Stimulated activated CD8-positive, alpha-beta memory T cell treated with anti-CD3 and anti-CD28 coated beads, Interleukin-2, amount 100 ng/mL, for 48 hours (primary cell): ENCODE measurements around the gene IQSEC1.

Source experiments
- DNase-seq, 2 donors: peaks; one replicate each; pipeline ENCODE4 v3.0.0-alpha.2; 2020; ENCODE audit warnings: low read depth in 2 of 2

IQSEC1 gene

DNA sequence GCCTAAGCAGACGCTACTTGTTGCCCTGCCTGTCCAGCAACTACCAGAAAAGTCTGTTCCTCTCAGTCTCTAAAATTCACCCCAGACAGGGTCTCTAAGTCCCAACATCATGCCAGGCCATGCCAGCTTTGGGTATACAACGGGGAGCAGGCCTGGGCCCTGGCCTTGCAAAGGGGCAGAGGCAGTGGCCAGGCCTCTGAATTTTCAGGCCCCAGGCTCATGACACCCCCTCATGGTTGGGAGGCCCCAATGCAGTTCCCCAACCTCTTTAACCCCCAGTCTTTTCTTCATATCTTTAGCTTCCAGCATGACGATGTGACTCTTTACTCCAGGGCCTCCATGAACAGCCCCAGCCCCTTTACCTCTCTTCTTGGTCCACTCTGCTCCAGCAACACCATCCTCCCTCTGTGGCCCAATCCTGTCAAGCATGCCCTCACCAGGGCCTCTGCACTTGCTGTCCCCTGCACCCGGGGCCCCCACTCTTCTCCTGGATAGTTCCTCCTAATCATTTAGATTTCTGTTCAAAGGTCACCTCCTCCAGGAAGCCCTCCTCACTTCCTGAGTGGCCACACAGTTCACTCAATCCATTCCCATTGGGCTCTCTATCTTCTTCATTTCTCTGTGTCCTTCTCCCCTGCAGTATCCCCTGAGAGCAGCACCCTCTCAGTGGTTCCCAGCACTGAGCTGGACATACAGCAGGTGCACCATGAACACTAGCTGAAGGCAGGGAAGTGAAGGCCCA is 4.8 kb downstream of the IQSEC1 start:
- no peak for DNase-seq

DNA sequence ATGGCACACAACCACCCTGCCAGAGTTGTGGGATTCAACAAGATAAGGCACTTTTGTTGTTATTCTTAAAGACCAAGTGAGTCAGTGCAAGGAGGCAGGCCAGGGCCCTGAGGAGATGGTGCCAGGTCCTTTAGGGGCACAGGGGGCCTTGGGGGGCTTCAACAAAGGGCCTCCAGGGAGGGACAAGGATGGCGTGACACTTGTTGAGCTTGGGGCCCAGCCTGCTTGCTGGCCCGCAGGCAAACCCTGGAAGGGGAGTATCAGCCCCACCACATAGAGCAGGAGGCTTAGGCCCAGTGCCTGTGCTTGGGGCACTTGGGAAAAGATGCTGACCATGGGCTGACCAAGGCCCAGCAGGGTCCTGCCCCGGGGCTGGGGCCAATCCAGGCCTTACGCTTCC is 5.5 kb downstream of the IQSEC1 start:
- DNase-seq: no peak

DNA sequence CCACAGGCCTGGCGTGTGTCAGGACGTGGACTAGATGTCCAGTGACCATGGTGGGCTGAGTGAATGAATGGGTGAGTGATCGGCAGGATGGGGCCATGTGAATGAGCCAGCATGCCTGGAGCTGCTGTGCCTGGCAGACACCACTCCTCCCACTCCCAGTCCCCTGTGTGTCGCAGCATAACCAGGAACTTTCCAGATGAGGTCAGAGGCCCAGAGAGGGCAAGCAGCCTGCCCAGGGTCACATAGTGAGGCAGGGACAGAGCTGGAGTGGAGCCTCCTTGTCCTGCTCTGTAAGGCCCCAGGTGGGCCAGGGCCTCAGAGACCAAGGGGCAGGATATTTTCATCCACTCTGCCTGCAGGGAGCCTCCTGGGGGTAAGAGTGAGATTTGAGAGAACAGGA is 6.4 kb downstream of the IQSEC1 start:
- no peak for DNase-seq

DNA sequence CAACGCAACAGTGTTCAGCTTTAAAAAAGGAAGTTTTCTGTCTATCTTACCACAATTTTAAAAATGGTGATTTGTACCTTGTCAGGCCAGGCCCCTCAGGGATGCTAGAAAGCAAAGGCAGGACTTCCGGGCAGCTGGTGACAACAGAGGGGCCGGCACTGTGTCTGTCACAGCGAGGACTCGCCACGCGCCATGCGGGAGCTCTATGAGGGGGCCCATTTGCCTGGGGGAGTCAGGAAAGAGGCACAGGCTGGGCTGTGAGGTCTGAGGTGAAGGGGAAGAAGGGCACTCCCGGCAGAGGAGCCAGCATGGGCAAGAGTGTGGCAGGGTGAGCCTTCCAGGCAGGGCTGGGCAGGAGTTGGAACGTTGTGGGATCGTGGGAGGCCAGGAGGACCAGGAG is 7.0 kb downstream of the IQSEC1 start:
- DNase-seq: no peak

DNA sequence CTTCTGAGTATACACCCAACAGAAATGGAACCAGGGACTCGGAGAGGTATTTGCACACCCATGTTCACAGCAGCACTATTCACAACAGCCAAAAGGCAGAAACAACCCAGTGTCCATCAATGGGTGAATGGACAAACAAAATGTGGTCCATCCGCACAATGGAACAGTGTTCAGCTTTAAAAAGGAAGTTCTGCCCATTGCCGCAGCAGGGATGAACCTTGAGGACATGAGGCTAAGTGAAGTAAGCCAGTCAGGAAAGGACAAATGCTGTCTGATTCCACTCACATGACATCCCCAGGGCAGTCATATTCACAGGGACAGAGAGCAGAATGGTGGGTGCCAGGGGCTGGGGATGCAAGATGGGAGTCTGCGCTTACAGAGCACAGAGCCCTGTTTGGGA is 7.5 kb downstream of the IQSEC1 start:
- no peak for DNase-seq

DNA sequence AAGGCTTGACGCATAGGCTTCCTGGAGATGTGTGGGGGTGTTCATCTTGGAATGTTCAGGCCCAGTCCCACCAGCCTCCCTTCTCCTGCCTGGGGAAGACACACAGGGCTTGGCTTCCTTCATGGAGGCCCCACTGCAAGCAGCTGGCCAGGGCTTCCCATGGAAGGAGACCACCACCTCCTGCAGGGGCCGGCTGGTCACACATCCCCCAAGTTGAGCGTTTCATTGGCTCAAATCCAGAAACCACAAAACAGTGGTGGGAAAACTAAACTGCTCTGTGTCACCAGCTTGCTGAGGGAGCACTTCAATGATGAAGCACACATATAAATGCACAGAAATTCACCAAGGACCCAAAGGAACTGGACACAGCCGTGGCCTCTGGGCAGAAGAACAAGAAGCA is 8.3 kb downstream of the IQSEC1 start:
- no peak for DNase-seq

DNA sequence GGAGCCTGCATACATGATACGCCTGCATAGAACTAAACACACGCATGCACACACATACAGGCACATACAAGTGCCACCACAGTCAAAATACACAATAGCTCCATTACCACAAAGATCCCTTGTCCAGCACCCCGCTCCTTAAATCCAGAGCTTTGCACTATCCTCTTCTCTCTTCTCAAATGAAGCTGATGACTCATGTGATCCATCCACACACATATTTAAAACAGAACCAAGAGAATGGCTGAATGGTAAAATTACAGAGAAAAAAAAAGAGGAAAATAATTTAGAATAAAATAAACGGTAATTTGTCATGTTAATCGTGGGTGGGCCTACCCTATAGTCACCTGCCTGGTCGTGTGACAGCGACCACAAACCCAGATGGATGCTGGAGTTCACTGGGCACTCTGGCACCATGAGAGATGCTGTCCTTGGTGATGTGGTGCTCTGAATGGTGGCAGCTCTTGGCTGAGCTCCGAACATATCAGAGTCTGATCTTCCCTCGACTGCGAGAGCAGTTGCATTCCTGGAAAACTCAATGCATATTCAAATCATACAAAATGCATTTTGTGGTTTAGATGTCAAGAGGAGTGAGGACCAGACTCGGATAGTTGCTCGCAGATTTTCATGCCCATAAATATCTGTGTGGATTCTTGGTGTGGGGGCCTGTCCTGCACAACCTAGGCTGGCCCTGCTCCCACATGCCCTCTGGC is 8.9 kb downstream of the IQSEC1 start:
- no peak for DNase-seq

DNA sequence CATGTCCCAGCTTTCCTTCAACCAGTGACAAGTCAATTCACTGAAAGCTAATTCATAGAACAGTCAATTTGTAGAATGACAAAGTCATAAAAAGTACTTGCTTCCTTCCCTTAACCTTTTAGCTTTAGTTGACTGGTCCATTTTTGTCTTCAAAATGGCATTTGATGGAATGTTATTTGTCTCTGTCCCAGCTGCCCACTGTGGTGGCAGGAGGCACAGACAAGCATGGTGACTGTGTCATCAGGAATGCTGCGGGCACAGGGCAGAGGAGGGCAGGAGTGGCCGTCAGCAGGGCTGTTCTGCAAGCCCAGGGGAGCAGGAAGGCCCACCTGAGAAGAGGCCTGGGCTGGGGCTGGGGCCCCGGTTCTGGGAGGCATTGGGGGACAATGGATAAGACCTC is 10.0 kb downstream of the IQSEC1 start:
- no peak for DNase-seq

DNA sequence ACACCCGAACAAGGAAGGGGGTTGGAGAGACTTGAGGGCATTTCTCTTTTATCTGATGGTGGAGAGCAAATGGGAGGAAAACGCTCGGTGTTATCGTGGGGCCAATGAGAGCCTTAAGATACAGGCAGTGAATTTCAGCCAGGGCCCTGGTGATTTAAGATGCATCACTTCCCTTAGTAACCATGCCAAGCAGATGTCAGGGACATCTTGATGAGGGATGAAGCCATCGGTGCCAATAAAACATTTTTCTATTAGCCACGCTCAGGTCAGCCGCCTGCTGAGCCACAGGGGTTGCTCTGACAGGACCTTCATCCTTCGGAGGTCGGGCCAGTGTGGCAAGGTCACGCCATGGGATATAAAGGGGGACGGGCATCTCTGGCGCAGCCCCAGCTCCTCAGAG is 10.6 kb downstream of the IQSEC1 start:
- no peak for DNase-seq

DNA sequence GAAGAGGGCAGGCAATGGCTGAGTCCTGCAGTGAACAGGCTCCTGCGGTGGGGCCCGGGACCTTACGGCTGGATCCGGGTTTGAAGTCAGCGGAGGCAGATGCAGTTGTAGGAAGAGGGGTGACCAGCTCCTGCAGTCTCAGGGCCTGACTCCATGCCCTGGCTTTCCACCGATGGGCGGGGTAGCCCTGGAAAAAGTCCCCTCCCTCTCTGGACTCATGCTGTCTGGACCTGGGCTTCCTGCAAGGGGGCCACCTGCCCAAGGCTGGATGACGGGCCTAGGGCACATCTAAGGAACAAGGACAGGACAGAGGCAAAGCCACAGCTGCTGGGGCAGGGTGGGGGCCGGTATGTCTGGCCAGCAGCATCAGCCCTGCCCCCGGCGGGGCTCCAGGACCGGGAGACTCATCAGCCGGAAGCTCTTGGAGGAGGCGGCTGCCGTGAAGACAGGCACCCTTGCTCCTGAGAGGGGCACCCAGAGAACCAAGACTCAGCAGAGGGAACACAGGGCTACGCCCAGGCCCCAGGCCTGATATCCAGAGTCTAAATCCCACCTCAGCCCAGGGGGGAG is 12.8 kb downstream of the IQSEC1 start:
- DNase-seq: no peak

DNA sequence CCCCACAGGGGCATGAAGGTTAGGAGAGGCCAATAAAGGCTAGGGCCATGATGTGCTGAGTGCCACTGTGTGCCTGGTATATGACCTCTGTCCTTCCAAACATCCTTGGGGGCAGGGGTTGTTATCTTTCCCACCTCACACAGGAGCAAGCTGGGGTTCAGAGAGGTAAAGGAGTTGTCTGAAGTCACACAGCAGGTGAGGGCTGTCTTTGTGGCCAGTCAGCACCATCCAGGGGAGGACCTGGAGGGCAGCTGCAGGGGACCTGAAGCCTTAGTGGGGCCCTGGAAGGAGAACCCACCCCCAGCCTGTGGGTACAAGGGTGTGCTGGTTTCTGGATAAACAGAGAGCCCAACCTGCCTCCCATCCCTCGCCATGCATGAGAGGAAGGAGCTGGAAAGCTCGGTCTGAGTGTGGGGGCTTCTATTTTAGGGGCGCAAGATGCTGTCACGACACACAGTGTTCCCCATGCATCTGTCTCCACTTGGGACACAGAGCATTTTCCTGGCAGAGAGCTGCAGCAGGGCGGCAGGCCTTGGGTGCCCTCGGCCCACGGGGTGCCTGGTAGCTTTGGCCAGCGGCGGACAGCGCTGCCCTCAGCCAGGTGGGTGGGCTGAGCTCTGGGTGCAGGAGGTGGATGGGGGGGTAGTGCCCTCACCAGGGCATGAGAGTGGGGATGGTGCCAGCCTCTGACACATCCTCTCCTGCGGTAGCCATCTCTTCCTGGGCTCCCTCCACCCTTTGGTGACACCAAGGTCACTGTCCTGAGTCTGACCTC is 14.7 kb downstream of the IQSEC1 start:
- no peak for DNase-seq

DNA sequence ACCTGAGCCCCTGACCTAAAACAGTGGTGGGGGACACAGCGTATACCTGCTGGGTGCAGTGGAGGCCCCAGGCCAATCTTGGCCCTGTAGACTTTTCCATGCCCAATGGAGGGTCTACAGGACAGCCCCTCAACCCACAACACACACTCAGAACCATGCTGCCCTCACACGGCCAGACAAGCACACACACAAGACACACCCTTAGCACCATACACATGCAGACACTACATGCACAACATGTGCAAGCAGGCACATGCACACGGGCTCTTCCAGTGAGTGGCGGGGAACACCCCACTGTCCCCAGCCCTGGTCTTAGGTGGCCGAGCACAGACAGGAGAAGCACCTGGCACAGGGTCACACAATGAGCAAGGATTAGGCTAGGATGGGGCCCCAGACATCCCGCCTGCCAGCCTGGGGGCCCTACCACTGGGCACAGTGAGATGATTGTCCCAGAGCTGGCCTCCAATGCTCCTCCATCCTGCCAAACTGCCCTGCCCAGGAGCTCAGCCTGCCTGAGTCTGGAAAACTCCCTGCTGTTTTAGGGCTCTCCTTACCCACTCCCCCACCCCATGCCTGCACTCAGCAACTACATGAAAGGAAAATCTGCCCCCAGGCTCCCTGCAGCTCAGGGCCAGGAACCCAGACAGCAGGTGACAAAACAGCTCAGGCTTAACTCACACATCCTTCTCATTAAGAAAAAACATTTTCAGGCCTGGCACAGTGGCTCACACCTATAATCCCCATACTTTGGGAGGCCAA is 15.8 kb downstream of the IQSEC1 start:
- no peak for DNase-seq

DNA sequence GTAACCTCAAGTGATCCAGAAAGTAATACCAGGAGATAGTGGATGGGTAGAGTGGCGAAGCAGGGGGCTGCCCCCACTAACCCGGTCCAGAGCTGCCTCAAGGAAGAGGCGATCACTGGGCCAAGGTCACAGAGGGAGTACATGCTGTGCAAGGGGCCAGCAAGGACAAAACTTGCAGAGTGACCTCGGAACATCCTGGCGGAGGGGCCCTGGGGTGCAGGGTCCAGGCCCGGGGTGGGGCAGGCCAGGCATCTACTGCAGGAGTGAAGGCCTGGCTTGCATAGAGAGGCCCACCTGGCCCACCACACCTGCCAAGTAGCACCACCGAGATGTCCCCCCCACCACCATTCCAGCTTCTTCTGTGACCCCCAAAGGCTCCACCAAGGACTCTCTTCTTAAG is 17.6 kb downstream of the IQSEC1 start:
- no peak for DNase-seq

DNA sequence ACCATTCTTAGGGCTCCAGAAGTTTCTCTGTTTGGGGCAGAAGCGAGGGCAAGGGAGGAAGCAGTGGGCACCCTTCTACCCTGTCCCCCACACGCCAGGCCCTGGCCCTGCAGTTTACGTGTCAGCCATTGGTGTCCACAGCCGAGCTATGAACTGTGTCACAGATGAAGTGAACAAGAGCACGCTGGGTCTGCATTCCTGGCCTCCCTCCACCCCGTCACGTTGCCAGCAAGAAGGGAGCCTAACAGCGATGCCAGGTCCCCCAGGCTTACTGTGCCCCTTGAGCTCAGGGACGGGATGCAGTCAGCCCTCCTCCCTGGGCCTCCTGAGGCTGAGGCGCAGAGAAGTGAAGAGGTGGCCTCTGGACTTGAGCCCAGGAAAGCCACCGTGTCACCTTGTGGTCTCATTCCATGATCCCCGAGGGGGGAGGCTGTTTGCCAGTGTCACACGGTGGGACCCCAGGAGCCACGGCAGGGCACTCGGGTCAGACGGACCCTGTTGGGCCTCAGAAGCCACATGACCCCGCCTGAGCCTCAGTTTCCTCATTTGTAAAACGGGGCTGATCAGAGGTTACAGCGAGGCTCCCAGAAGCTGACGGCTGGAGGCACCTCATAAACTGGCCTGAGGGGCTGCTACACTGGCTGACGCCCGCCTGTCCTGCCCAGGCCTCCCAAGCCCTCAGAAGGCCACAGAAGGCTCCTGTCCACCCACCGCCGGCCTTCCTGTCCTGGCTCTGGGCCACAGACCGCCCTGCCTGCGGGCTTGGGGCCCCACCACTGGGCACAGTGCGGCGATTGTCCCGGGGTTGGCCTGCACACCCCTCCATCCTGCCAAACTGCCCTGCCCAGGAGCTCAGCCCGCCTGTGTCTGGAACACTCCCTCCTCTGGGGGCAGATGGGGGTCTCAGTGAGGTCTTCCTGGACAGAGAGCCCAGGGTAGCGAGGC is 18.6 kb downstream of the IQSEC1 start:
- DNase-seq: no peak

DNA sequence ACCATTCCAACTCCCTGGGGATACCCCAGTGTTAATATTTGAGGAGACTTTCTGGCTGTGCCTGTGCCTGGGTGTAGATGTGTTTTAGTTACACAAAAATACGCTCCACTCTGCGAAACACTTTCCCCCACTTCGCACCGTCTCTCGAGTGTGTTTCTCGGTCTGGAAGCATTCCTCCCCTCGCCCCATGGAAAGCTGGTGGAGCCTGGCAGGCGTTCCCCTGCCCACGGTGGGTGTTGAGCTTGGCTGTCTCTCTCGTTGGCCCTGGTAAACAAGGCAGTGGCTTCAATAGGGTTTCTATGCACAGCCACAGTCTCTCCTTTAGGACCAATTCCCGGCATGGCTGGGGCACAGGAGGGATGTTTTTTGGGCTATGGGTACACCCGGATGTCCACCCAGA is 19.3 kb downstream of the IQSEC1 start:
- DNase-seq: no peak

DNA sequence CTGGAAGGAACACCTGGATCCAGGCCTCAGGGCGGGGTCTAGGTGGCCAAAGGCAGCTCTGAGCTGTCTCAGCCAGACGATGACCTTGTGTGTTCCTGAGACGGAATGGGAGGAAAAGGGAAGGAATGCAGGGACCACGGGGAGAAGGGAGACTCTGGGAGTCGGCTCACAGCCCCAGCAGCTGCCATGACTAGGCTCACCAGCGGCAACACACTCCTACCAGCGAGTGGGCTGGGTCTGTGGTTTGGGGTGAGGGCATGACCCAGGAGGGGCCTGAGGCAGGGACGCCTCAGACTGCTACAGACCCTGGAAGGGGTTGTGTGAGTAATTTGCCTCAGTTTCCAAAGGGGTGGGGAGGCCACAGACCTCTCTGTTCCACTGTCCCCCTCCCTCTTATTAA is 19.8 kb downstream of the IQSEC1 start:
- no peak for DNase-seq

DNA sequence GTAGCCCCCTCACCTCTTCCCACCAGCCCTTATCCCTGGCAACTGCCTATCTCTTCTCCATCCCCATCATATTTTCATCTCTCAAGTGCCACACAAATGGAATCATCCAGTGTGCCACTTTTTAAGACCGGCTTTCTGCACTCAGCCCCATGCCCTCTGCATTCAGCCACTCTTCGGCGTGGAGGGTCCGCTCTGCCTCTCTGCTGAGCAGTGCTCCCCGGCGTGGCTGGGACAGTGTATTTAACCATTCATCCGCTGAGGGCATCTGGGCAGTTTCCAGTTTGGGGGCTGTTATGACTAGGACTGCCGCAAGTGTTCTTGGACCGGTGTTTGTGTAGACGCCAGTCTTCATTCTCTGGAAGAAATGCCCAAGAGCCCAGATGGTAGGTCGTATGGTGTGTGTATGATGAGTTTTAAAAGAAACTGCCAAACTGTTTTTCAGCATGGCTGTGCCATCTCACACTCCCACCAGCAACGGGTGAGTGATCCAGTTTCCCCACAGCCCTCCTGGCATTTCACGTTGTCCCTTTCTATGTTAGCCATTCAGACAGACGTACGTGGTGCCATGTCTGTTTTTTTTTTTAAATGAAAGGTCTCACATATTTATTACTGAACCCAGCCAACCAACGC is 20.9 kb downstream of the IQSEC1 start:
- DNase-seq: no peak

DNA sequence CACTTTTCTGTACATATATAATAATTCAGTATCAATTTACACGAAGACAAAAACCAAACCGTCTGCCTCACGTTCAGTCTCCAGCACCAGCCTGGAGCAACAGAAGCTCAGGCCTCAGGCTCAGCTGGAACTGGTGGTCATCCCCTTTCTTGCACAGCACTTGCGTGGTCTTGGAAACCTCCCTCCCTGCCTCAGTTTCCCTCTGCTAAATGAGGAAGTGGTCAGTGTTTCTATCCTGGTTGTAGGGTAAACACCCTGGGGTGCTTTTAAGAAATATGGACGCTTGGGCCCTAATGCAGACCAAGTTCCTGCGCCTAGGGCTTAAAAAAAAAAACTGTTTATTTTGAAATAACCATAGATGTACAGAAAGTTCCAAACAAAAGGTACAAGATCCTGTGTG is 21.6 kb downstream of the IQSEC1 start:
- DNase-seq: no peak

DNA sequence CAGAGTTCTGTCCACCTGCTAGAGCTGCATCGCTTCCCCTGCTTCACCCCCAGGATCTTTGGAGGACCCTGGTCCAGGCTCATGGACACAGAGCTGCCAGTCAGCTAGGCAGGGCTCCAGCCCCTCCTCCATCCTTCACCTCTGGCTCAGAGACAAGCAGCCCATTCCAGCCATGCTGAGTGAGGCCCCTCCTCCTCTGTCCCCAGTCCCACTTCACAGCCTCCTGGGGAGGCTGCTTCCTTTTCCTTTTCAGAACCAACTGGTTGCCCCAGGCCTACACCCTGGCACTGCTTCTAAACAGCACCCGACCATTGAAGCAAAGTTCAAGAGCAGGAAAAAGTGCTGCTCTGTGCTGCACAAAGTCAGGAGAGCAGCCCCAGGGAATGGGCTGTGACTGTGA is 22.2 kb downstream of the IQSEC1 start:
- DNase-seq: no peak

DNA sequence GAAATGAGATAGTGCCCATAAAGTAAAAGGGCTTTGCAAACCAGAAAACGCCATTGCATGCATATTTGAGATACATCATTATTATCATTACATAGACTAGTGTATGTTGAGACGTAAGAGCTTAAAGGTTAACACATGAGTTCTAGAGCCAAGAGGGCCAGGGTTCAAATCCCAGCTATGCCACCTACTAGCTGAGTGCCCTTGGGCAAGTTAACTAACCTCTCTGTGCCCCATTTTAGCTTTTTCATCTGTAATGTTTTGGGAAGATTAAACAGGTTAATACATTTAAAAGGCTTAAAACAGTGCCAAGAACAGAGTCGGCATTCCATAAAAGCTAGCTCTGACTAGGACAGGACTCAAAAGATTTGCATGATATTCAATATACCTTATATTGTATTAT is 22.8 kb downstream of the IQSEC1 start:
- no peak for DNase-seq
